Measurements from ENCODE around the gene MOB2.

The MOB2 gene, protein sequence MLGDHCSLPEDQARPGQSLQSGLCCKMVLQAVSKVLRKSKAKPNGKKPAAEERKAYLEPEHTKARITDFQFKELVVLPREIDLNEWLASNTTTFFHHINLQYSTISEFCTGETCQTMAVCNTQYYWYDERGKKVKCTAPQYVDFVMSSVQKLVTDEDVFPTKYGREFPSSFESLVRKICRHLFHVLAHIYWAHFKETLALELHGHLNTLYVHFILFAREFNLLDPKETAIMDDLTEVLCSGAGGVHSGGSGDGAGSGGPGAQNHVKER

DNA sequence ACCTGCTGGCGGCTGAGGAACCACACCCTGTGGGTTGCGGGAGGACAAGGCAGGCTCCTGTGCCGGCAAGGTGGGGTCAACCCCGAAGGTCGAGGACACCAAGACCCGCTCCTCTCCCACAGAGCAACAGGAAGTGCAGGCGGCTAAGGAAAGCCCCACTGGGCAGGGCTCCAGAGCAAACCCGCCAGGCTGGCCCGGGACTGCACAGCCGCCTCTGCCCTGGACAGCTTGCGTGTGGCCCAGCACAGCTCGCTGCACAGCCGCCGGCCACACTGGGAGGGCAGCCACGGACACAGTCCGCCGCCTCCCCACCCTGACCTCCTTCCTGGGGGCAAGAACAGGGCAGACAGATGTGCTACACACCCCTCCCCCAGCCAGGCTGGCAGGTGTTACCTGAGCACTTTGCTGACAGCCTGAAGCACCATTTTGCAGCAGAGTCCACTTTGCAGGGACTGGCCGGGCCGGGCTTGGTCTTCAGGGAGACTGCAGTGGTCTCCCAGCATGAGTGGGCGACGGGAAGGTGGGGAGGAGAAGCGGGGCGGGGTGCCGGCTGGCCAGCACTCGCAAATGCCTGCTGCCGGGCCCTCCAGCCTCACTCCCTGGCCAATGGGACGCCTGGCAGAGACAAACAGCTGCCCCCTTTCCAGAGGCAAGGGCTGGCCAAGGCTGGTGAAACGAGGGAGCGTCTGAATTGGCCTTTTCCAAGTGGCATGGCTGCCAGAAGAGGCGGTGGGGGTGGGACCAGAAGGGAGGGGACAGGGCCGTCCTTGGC, at the start of gene MOB2:
Gene MOB2 (minus strand): TSS at position 726 of the 772 bp plus-strand sequence. CDS start 223 bp downstream, at position 503.
- peak; percentile 65 for DNase-seq

GRCh38 chr11:1534682-1535081, 48.1 kb upstream of the MOB2 start:
- DNase-seq, result no peak

DNA sequence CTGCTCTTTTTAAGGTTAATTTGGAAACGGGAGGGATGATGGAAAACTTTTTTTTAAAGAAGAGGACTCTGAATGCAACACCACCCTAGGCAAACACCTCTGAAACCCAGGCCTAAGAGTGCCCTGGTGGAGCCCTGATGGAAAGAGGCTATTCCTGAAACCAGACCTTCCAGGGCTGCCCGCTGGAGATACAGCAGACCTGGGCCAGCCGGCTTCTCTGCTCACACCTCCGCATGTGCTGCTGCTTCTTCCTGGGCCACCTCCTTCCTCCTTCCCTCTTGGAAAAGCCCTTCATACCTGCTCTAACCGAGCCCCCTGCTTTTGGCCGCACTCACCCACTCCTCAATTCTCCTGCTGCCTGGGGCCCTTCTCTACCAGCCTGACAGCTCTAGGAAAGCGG, 47.6 kb upstream of the MOB2 start:
- DNase-seq, result no peak

- DNase-seq, result no peak
Measured at GRCh38 chr11:1533342-1533725, 46.8 kb upstream of the MOB2 start.

GRCh38 chr11:1532606-1533341, 46.2 kb upstream of the MOB2 start:
- DNase-seq, result no peak

GRCh38 chr11:1532014-1532586, 45.5 kb upstream of the MOB2 start:
- DNase-seq, result peak; percentile 78

- DNase-seq, result no peak
Measured at GRCh38 chr11:1531449-1532013, 45.0 kb upstream of the MOB2 start.

GRCh38 chr11:1530686-1531448, 44.3 kb upstream of the MOB2 start:
- no peak for DNase-seq

DNA sequence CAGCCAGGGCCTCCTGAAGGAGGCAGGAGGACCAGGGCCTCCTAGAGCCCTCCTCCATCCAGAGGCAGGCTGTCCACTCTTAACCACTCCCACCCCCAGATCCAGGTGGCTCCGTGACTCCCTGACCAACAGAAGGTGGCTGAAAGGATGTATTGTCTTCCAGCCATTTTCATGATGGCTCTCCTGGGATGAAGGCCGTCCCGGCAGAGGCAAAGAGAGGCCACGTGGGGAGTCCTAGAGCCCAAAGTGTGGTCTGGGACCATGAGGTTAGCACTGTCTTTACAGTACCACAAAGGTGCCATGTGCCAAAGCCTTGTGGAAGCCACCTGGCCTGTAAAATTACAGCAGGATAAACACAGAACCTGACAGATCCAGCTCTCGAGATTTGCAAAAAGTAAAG, 43.2 kb upstream of the MOB2 start:
- DNase-seq, result no peak

DNA sequence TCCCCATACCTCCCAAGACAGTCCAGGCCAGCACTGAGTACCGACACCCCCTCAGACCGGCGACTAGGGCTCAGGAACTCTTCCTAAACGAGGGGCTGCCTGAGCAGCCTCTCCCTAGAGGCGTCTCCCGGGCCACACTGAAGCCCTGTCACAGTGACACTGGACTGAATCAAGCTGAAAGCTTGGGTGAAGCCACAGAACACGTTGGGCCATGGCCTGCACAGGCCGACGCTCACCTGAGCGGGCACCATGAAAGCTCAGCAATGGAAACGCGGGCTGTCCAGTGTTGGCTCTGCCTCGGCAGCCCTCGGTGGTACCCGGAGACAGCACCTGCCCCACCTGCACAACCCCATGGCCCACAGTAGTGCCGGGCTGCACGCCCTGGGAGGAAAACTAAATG, 42.7 kb upstream of the MOB2 start:
- no peak for DNase-seq

DNA sequence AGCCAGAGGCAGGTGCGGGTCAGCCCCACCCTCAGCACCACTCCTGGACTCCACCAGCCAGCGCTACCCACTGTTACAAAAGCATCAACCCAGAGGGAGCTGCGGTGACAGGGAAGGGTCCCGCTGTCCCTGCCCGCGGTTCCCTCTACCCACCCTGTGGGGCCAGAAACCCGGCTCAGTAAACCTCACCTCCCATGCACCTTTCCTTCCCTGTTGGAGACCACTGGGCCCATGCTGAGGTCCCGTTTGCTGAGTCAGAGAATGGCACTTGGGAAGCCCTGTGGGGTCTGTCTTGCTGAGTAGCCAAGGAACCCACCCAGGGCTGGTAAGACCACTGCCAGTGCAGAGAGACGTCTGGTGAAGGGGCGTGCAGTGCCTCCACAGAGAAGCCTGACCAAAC, 42.1 kb upstream of the MOB2 start:
- no peak for DNase-seq

GRCh38 chr11:1526785-1527184, 40.2 kb upstream of the MOB2 start:
- DNase-seq, result no peak

DNA sequence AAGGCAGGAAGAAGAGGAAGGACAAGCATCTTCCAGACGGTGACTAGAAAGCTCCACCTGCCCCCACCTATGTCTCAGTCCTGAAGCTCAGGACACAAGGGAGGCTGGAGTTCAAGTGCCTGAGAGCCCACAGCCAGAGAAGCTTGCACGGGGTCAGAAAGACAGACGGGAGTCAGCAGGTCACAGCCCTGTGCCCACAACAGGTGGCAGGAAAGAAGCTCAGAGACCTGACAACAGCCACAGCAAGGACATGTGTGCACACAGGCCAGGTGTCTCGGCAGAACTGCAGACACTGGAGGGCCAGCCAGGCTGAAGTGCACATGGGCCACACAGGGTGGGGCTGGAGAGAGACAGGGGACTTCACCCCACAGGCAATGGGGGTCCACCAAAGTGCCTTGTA, 37.2 kb upstream of the MOB2 start:
- DNase-seq, result no peak

DNA sequence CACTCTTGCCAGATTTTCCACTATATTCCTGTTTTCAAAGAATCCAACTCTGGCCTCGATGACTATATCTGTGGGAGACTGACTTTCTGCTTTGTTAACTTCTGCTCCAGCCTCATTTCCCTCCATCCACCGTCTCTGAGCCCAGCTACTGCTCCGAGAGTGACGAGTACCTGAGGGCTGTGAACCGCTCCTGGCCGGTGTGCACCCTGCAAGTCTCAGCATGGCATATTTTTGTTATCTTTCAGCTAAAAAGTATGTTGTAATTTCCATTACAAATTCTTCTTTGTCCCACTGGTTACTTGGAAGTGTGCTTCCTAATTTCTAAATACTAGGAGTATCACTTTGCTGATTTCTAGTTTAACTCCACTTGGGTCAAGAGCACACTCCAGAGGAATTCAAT, 36.5 kb upstream of the MOB2 start:
- no peak for DNase-seq

- DNase-seq, result no peak
Measured at GRCh38 chr11:1522081-1522424, 35.5 kb upstream of the MOB2 start.

- DNase-seq, result no peak
Measured at GRCh38 chr11:1521382-1522080, 35.0 kb upstream of the MOB2 start.

DNA sequence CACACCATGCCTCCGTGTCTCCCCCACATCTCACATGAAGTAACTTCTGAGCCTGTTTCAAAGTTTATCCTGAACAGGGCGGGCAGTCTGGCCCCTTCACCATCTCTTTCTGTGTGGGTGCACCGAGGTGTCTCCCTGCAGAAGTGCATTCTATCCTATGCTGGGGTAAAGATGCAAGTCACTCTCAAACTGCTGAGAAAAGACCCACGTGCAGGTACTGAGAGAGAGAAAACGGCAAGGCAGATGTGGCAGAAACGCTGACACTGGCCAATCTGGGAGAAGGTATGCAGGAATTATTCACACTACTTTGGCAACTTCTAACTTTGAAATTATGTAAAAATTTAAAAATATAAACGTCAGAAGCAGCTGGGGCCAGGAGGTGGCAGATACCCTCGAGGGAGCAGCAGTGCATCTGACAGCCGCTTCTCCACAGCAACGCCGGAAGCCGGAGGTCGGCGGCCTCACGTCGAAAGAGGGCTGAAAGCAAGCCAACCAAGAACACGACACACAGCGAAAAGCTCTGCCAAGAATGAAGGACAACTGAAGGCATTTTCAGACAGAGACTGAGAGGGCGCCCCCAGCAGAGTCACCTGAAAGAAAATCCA, 34.2 kb upstream of the MOB2 start:
- DNase-seq, result no peak

DNA sequence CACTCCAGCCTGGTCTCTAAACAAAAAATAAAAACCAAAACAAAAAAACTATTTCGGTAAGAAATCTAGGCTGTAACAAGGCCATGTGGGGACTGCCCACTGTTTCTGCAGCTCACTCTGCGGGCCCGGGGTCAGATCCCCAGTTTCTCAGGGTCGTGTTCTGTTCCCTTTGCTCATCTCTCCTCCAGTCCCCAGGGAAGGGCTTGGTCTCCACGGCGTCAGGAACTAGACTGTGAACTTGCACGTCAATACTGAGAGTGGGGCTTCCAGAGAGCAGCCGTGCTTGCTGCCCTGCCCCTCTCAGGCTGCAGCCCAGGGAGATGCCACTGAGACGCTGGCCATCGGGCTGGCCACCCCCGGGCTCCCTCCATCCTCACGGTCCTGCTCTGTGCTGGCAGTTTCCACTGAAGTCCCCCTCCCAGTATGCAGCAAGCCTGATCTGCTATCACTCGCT, 33.7 kb upstream of the MOB2 start:
- DNase-seq, result no peak

DNA sequence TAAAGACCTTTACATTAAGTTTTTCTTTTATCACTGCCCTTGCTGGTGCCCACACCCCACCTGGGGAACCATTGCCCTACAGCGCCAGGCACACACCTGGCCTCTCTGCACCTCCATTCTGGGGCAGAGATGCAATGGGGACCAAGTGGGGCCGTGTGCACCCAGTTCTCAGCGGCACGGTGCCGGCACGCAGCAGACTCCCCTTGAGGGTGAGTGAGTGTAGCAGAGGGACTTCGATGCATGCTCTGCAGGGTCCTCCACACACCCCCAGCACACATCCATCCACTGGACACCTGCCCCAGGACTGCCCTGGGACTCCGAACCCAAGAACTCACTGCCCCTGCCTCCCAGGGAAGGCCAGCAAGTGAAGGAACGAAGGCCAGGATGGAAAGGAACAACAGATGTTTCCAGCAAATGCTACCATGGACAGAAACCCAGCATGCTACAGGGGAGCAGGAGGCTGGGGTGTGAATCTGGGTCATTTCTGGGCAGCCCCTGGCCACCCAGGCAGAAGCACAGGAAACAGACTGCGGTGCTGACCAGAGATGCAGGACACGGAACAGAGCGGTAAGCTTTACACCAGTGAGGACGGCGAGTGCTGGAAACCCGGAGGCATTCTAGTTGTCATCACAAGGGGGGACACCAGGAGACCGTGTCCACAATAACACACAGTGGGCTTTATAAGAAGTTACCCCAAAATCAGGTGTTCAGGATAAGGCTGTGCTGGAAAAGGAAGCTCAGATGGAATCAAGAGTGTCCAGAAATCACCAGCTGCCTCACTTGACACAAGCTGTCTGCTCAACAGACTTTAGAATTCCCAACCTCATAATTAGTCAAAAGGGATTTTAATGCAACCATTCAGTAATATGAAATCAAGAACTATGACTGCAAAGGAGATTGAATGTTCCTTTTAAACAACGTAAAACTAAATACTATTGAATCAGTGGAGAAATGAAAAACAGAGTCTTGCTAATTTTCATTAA, 32.7 kb upstream of the MOB2 start:
- no peak for DNase-seq

DNA sequence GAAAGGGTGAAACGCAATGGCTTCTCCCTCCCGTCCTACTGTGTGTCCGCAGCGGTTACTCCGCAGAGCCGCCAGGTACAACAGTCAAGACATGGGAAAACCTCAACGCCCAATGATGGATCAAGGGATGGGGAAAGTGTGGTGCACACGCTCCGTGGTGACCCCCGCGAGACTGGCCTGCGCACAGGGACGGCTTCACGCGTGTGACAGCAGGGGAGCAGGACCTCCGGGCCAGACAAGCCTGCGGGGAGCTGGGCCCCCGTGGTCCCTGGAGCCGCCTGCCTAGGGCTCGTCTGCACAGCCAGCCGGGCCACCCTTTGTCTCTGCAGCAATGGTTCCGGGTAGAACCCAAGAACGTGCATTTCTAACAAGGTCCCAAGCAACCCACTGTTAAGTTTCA, 31.7 kb upstream of the MOB2 start:
- DNase-seq, result no peak

Data from femur (tissue), 1 donor.